GM18520 (cell line): ENCODE measurements around the gene HLA-B.

Source experiments
- ATAC-seq: cut with Tn5 transposase; IDR thresholded peaks from one replicate; pipeline ENCODE4 v1.9.1; 2021; ENCODE audit not compliant: unreplicated experiment

Gene HLA-B

GRCh38 chr6:31353384-31353945 lies 3.5 kb downstream of the HLA-B start:
- no peak for ATAC-seq

GRCh38 chr6:31352683-31353383 lies 4.1 kb downstream of the HLA-B start:
- ATAC-seq = no peak

GRCh38 chr6:31352310-31352682 lies 4.7 kb downstream of the HLA-B start:
- ATAC-seq = no peak

GRCh38 chr6:31351401-31352309 lies 5.3 kb downstream of the HLA-B start:
- no peak for ATAC-seq

- no peak for ATAC-seq
These were observed 6.0 kb downstream of the HLA-B start for GRCh38 chr6:31351033-31351380.

- ATAC-seq = no peak
These were observed 6.6 kb downstream of the HLA-B start for GRCh38 chr6:31350196-31351032.

GRCh38 chr6:31349301-31349700 lies 7.7 kb downstream of the HLA-B start:
- no peak for ATAC-seq

- ATAC-seq = no peak
These were observed 11.8 kb downstream of the HLA-B start for GRCh38 chr6:31345026-31345730.

- ATAC-seq = no peak
These were observed 16.8 kb downstream of the HLA-B start for GRCh38 chr6:31340228-31340627.

GRCh38 chr6:31339210-31339609 lies 17.8 kb downstream of the HLA-B start:
- ATAC-seq = no peak

- no peak for ATAC-seq
These were observed 20.0 kb downstream of the HLA-B start for GRCh38 chr6:31336896-31337496.

GRCh38 chr6:31332637-31333602 lies 24.1 kb downstream of the HLA-B start:
- no peak for ATAC-seq

- ATAC-seq = no peak
These were observed 28.5 kb downstream of the HLA-B start for GRCh38 chr6:31328355-31328960.

GRCh38 chr6:31321820-31322219 lies 35.2 kb downstream of the HLA-B start:
- no peak for ATAC-seq

GRCh38 chr6:31321005-31321707 lies 35.8 kb downstream of the HLA-B start:
- no peak for ATAC-seq

GRCh38 chr6:31317036-31317435 lies 39.9 kb downstream of the HLA-B start:
- ATAC-seq = no peak

- no peak for ATAC-seq
These were observed 47.3 kb downstream of the HLA-B start for GRCh38 chr6:31309641-31310040.

GRCh38 chr6:31308845-31309175 lies 48.2 kb downstream of the HLA-B start:
- ATAC-seq = no peak
